Diencephalon (tissue), 1 donor: Measurements from ENCODE around the gene PGBD5. TPM values are rescaled to one million over a fixed set of nuclear protein-coding genes. Genes with fewer than 3 reads are reported as not detected.

ENCODE experiments used
- total RNA-seq: library from RNA; depleted of rRNA; stranded (reverse); fragments of >200 nt; gene quantifications from one replicate; pipeline ENCODE4 v1.2.3, GENCODE V29; 2014

Gene PGBD5
- total RNA-seq = 12.2 TPM

DNA sequence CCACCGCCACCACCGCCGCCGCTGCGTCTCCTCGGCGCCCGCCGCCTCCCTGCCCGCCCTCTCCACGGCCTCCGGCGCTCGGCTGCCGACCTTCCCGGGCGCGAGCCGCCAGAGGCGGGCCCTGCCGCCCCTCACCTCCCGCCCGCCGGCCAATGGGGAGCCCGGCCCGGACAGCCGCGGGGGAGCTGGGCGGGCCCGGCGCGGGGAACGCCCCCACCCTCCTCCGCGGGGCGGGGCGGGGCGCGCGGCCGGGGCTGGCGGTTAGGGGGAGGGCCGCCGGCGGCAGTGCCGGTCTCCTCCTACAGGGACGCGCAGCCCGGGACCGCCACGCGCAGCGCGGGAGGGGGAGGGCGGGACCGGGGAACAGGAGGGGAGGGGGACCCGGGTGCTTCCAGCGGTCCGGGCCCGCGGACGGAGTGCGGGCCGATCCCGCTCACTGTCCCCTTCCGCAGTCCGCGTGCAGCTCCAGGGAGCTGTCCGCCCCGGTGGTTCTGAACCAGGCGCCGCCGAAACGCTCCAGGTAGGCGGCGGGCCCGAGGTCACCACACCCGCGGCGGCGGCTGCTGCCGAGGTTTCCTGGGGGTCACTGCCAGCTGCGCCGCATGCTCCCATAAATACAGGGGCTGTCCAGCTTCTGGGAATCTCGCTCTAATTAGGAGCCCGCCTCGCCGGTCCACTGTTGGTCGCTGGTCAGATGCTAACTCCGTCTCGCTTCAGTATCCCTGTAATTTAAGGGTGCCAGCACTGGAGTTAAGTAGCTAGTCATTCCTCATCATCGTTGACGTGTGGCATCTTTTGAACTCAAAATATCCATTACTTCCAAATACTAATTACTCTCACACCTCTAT lies at the start of gene PGBD5:
Gene PGBD5, minus strand, starts transcription at position 87 of the 848 bp plus-strand sequence. CDS start 404 bp downstream, outside the sequence.

Other genes with a start within 250 kb of the PGBD5 start
- 23.1 TPM for gene COG2, start 216.1 kb upstream of the PGBD5 start, total RNA-seq